SIG-M5 (cell line): ENCODE data around the gene PRKN.
"Not testable (repeated sequence)": the region's sequence is repeated elsewhere in the genome, so short reads cannot be mapped to it uniquely, and the experiment has no call there.

Source experiments
- DNase-seq: peaks from one replicate; lab custom pipeline; 2025; lab: John Stamatoyannopoulos, UW

PRKN gene

GRCh38 chr6:161545741-161546140 lies 1181.8 kb downstream of the PRKN start:
- no peak for DNase-seq

GRCh38 chr6:161544801-161545480 lies 1182.6 kb downstream of the PRKN start:
- DNase-seq: no peak

- no peak for DNase-seq
These were observed 1183.8 kb downstream of the PRKN start for GRCh38 chr6:161543684-161544309.

GRCh38 chr6:161542346-161542980 lies 1185.1 kb downstream of the PRKN start:
- no peak for DNase-seq

GRCh38 chr6:161540532-161540931 lies 1187.0 kb downstream of the PRKN start:
- no peak for DNase-seq

- DNase-seq: no peak
These were observed 1191.3 kb downstream of the PRKN start for GRCh38 chr6:161536224-161536630.

GRCh38 chr6:161534264-161534873 lies 1193.2 kb downstream of the PRKN start:
- no peak for DNase-seq

- DNase-seq: no peak
These were observed 1194.3 kb downstream of the PRKN start for GRCh38 chr6:161533266-161533665.

GRCh38 chr6:161532536-161532935 lies 1195.0 kb downstream of the PRKN start:
- no peak for DNase-seq

GRCh38 chr6:161526794-161527193 lies 1200.8 kb downstream of the PRKN start:
- DNase-seq: no peak

GRCh38 chr6:161523362-161523761 lies 1204.2 kb downstream of the PRKN start:
- no peak for DNase-seq

GRCh38 chr6:161522276-161522675 lies 1205.3 kb downstream of the PRKN start:
- DNase-seq: no peak

- no peak for DNase-seq
These were observed 1216.0 kb downstream of the PRKN start for GRCh38 chr6:161511447-161512095.

GRCh38 chr6:161508341-161508740 lies 1219.2 kb downstream of the PRKN start:
- DNase-seq: no peak

GRCh38 chr6:161507375-161507774 lies 1220.2 kb downstream of the PRKN start:
- no peak for DNase-seq

- DNase-seq: no peak
These were observed 1224.0 kb downstream of the PRKN start for GRCh38 chr6:161503570-161503969.

- no peak for DNase-seq
These were observed 1228.7 kb downstream of the PRKN start for GRCh38 chr6:161498881-161499280.

GRCh38 chr6:161498359-161498758 lies 1229.2 kb downstream of the PRKN start:
- DNase-seq: no peak

GRCh38 chr6:161496941-161497340 lies 1230.6 kb downstream of the PRKN start:
- no peak for DNase-seq

GRCh38 chr6:161496271-161496670 lies 1231.3 kb downstream of the PRKN start:
- not testable (repeated sequence) for DNase-seq

- no peak for DNase-seq
These were observed 1233.0 kb downstream of the PRKN start for GRCh38 chr6:161494566-161494965.

- DNase-seq: no peak
These were observed 1233.9 kb downstream of the PRKN start for GRCh38 chr6:161493576-161494118.
